ENCODE data around the gene ERFE. TPM values are rescaled to one million over a fixed set of nuclear protein-coding genes. Genes with fewer than 3 reads are reported as not detected.

The ERFE gene
- total and polyA plus RNA-seq, 2 donors (not counting 3 experiments of a cell fraction or from before 2014, with no cell fraction given) = 0.65 to 1.2 TPM

DNA sequence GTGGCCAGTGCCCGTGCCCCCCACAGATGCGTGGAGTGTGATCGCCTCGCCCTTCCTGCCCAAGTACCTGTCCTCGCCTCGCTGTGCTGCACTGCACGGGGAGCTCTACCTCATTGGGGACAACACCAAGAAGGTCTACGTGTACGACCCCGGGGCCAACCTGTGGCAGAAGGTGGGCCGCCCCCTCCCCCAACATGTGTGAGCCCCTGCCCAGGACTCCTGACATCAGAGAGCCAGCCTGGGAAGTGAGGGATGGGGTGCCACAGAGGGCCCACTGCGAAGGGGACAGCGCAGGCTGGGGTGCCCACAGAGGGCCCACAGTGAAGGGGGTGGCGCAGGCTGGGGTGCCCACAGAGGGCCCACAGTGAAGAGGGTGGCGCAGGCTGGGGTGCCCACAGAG lies 9.8 kb upstream of the ERFE start:
- intact Hi-C loops (cut with micrococcal nuclease) = no loop called here
- TF ChIP-seq EZH2 (IDR thresholded peaks at IDR 0.05; ENCODE audit: borderline replicate concordance, low read depth, low read length, severe bottlenecking) (no peak), POLR2A (IDR thresholded peaks at IDR 0.05; ENCODE audit: low read depth, low read length) (no peak), GATA2 (IDR thresholded peaks at IDR 0.05; ENCODE audit: insufficient read depth, insufficient read length, low read depth, low read length) (no peak), FOS (IDR thresholded peaks at IDR 0.05; ENCODE audit: borderline replicate concordance, insufficient read depth, low read length) (no peak)
- TF ChIP-seq, protein P1, sequence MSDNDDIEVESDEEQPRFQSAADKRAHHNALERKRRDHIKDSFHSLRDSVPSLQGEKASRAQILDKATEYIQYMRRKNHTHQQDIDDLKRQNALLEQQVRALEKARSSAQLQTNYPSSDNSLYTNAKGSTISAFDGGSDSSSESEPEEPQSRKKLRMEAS (IDR thresholded peaks at IDR 0.05; ENCODE audit: insufficient read depth, insufficient read length) = no peak
- TF ChIP-seq, protein P2, sequence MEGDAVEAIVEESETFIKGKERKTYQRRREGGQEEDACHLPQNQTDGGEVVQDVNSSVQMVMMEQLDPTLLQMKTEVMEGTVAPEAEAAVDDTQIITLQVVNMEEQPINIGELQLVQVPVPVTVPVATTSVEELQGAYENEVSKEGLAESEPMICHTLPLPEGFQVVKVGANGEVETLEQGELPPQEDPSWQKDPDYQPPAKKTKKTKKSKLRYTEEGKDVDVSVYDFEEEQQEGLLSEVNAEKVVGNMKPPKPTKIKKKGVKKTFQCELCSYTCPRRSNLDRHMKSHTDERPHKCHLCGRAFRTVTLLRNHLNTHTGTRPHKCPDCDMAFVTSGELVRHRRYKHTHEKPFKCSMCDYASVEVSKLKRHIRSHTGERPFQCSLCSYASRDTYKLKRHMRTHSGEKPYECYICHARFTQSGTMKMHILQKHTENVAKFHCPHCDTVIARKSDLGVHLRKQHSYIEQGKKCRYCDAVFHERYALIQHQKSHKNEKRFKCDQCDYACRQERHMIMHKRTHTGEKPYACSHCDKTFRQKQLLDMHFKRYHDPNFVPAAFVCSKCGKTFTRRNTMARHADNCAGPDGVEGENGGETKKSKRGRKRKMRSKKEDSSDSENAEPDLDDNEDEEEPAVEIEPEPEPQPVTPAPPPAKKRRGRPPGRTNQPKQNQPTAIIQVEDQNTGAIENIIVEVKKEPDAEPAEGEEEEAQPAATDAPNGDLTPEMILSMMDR (IDR thresholded peaks at IDR 0.05; ENCODE audit: extremely low read depth in 1 of 2, insufficient read depth in 1 of 2, low read depth in 1 of 2, low read length in 2 of 2) = no peak
- Histone ChIP-seq H3K4me2 (ENCODE audit: insufficient read depth, low read length) (no peak overlapping the region), H4K20me1 (replicated peaks; ENCODE audit: control insufficient read depth, extremely low read depth, insufficient read depth, low read length) (no peaks in the 10 kb centered on the region), H3K79me2 (ENCODE audit: control insufficient read depth, insufficient read depth, low read length) (no peaks in the 10 kb centered on the region), H3K4me1 (ENCODE audit: control insufficient read depth, extremely low read depth, insufficient read depth, low read length) (no peaks in the 10 kb centered on the region), H2AFZ (ENCODE audit: low read depth, low read length) (no peak overlapping the region), H3K9me1 (replicated peaks; ENCODE audit: control insufficient read depth, extremely low read depth, insufficient read depth, low read length) (no peaks in the 10 kb centered on the region), H3K4me3 (replicated peaks in 1 of 3; ENCODE audit: insufficient read depth in 1 of 3, low read depth in 1 of 3, low read length in 3 of 3) (no peak overlapping the region), H3K27me3 (ENCODE audit: control insufficient read depth in 2 of 2, insufficient read depth in 2 of 2, low read length in 2 of 2) (no peaks in the 10 kb centered on the region), H3K36me3 (ENCODE audit: control insufficient read depth in 2 of 2, extremely low read depth in 1 of 2, insufficient read depth in 2 of 2, low read length in 2 of 2) (no peaks in the 10 kb centered on the region), H3K27ac (ENCODE audit: insufficient read depth, low read depth, low read length) (no peak overlapping the region), H3K9ac (replicated peaks; ENCODE audit: extremely low read depth, insufficient read depth, low read length) (no peak overlapping the region), H3K9me3 (replicated peaks; ENCODE audit: control insufficient read depth, insufficient read depth, low read length) (no peaks in the 10 kb centered on the region)
- BruUV-seq (replicated peaks) = no TSS peak
- DNase-seq (ENCODE audit: low read depth, low spot score) (no peak), FAIRE-seq (no peak)
- dilution Hi-C loops (cut with MboI; ENCODE audit: extremely low pct_ligation_motif_present, low sequenced_read_pairs) = no loop called here
- ChIA-PET CTCF (no interaction called here), POLR2A (no interaction called here)

Measured in endothelial cell of umbilical vein (primary cell).